Activated CD4-positive, alpha-beta T cell treated with anti-CD3 and anti-CD28 coated beads, Interleukin-2, amount 50 U/mL, for 1 hour (primary cell): ENCODE data around the gene STXBP1.
A peak's percentile ranks its signal among the peaks of the same experiment; 100 is the strongest.

Source experiments
- DNase-seq: peaks from one replicate; pipeline ENCODE4 v3.0.0-alpha.2; 2020

Gene STXBP1

GRCh38 chr9:127698386-127698785 is 86.3 kb downstream of the STXBP1 start:
- DNase-seq, result no peak

GRCh38 chr9:127698985-127699670 is 87.1 kb downstream of the STXBP1 start:
- DNase-seq, result peak; percentile 77

- no peak for DNase-seq
Measured at GRCh38 chr9:127700140-127700539, 88.1 kb downstream of the STXBP1 start.

DNA sequence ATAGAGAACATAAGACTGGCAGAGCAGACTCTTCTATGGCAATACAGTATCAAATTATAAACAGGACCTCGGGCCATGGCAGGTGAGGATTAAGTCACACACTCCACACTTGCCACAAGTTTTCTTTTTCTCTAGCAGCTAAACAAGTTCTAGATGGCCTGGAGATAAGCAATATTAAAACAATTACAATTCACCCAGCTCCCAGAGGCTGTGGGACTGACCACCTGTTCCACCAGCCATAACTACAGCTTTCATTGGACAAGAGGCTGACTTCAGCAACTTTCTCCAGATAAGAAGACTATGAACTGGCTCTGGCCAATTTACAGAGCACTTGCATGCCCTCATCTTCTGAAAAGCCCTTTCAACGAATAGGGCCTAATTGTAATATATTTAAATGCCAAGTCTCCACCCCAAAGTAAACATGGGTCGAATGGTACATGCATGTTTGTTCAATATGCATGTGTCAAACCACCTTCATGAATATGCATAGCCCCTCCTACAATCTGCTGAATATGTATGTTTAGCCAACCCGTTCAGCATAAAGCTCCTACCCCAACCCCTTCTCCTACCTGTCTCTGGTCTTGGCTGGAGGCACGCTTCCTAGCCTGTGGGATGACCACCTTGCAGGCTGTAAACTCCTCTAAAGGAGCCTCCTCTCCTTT is 88.6 kb downstream of the STXBP1 start:
- no peak for DNase-seq

DNA sequence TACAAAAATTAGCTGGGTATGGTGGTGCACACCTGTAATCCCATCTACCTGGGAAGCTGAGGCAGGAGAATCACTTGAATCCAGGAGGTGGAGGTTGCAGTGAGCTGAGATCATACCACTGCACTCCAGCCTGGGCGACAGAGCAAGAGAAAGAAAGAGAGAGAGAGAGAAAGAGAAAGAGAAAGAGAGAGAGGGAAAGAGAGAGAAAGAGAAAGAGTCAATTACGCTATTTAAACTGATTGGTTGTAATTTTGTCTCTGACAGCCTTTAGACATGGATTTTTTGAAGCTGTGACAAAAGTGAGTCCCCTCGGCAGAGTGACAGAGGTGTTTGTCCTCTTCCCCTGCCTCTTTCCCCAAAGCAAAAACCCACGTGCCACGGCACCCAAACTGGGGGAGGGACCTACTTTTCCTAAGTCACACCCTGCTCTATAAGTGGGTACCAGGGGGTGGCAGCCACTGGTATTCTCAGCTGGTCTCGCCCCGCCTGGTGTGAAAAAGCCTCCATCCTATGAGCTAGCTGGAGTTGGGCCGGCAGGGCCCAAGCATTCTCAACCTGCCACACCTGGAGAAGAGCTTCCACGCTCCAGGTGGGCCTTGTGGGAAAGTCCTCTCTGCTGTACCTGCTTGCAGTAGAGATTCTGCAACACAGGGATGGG is 91.3 kb downstream of the STXBP1 start:
- no peak for DNase-seq

GRCh38 chr9:127705577-127706379 is 93.7 kb downstream of the STXBP1 start:
- DNase-seq, result no peak

- DNase-seq, result no peak
Measured at GRCh38 chr9:127706836-127707241, 94.8 kb downstream of the STXBP1 start, which contains the start of gene CFAP157. Gene CFAP157, plus strand, starts transcription at chr9:127706988. Its CDS starts 44 bp downstream, at chr9:127707032.

DNA sequence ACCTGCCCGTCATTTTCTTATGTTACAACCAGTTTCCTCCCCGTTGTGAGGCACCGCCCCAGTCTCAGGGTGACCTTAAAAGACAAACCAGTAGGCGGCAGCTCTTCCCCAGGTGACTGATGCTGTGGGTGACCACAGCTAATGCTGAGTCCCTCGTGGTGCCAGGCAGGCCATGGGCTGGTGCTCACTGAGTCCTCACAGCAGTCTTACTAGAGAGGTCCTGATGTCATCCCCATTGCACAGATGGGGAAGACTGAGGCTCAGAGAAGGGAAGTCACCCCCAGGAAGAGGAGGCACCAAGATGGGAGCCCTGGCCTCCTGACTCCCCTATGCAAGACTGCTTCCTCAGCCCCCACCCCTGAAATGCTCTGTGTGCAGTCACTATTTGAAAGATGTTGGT is 95.7 kb downstream of the STXBP1 start:
- peak; percentile 40 for DNase-seq

DNA sequence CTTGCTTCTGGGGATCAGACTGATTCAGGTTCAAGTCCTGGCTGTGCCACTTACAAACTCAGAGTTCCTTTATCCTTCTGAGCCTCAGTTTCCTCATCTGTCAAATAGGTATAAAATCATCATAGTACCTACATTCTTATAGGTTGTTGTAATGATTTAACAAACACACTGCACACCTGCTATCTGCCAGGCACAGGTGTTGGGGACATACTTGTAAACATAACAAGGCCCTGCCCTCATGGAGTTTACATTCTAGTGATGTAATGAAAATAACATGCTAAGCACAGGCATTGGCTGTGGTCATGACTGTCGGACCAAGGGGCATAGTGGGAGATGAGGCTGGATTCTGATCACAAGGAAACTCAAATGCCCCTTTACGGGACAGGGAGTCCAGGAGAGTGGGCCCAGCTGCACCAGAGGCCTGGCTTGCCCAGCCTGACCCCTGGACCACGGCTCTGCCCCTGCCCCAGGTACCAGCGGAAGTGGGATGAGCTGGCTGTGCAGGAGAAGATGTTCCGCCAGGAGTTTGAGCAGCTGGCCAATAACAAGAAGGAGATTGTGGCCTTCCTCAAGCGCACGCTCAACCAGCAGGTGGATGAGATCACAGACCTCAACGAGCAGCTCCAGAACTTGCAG is 97.0 kb downstream of the STXBP1 start:
- no peak for DNase-seq

DNA sequence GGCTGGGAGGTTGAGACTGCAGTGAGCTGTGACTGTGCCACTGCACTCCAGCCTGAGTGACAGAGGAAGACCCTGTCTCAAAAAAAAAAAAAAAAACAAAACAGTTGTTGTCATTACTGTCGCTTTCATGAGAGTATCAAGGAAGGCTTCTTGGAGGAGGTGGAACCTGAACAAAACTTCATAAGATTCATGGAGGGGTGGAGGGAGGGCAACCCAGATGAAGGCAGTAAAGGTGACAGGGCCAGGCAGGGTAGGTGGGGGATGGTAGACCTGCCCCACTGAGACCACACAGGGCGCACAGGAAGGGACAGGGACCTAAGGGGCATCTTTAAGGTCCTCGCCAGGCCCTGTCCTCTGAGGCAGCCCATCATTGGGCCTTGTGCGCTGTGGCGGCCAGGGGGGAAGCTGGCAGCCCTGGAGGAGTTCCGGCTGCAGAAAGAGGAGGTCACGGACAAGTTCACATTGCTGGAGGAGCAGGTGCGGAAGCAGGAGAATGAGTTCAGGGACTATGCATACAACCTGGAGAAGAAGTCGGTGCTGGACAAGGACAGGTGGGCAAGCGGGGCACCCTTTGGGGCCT is 98.2 kb downstream of the STXBP1 start:
- DNase-seq, result no peak

DNA sequence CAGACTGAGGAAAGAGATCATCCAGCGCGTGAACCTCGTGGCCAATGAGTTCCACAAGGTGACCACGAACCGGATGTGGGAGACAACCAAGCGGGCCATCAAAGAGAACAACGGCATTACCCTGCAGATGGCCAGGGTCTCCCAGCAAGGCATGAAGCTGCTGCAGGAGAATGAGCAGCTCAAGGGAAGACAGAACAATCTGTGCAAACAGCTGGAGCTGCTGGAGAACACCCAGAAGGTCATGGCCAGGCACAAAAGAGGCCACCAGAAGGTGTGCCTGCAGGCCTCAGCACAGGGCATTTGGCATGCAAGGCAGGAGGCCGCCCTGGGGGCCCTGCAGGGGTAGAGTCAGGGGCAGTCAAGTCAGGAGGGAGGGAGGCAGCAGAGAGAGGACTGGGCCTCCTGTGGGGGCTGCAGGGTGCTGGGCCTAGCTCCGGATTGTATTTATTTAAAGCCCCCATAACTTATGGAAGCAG is 99.2 kb downstream of the STXBP1 start:
- no peak for DNase-seq

DNA sequence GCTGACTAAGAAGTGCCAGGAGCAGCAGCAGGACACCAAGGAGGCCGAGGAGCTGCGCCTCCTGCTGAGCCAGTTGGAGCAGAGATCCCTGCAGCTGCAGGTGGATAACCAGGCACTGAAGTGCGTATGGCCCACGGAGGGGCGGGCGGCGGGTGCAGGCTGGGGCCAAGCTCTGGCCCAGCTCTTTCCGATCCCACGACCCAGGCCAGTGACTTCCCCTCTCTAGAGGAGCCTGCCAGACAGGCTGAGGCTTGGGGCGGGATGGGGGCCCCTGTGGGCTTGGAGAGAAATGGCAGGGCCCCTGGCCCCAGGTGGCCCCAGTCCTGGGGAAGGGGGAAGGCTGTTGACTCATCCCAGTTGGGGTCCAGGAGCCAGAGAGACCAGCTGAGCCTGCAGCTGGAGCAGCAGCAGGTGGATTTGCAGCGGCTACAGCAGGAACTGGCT is 99.8 kb downstream of the STXBP1 start:
- no peak for DNase-seq

GRCh38 chr9:127712371-127712770 is 100.3 kb downstream of the STXBP1 start:
- DNase-seq, result no peak

DNA sequence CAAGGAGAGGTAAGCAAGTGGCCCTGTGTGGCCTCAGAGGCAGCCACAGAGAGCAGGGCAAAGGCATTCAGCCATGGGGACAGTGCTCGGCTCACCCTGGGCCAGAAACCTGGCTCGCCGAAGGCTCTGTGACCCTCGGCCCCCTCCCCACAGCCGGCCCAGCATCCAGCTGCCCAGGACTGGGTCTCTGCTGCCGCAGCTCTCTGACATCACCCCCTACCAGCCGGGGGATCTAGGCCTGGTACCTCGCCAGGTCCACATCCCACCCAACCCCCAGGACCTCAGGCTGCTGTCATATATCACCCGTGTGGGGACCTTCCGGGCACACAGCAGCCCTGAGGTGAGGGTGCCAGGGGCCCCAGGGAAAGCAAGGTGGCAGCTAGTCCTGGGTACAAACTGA is 100.8 kb downstream of the STXBP1 start:
- no peak for DNase-seq

GRCh38 chr9:127714020-127714750 is 102.1 kb downstream of the STXBP1 start:
- DNase-seq, result no peak

- no peak for DNase-seq
Measured at GRCh38 chr9:127714951-127715469, 102.9 kb downstream of the STXBP1 start.

DNA sequence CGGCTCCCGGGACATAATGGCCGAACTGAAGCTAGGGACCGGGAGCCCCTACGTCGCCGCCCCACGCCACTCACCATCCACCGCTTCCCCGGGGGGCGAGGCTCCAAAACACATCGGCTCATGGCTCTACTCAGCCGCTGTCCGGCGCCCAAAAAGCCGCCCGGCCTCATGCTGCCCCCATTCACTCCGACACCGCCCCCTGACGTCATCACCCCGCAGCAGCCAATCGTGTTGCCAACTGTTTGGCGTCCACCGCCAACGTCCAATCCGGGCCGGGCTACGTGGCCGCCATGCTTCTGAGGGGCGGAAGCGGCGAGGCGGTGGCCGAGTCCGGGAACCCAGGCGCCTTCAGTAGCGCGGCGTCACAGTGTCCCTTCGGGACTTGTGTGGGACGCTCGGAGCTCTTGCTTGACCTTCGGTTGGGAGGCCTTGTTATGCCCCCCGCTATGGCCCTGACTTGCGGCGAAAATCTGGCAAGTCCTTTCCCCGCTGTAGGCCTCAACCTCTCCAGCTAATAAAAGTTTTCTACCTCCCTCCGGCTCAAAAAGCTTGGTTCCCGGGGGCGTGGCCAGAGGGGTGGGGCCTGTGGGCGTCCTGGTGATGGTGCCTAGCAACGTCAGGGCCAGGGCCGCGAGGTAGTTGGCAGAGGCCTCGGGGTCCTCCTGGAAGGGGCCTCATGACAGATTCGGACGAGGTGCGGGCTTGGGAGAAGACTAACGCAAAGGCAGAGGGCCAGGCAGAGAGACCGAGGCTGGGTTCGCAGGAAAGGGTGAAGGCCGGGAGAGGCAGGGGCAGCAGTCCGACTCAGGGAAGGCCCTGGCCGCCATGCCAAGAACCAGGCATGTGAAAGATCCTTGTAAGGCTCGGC is 103.6 kb downstream of the STXBP1 start, which contains the start of the genes PTRH1 and TTC16:
PTRH1 (minus strand) TSS at position 194 of the 868 bp plus-strand sequence; CDS start at position 170, 24 bp downstream.
TTC16 (plus strand) TSS at position 610 of the 868 bp plus-strand sequence; CDS start at position 677, 67 bp downstream.
- peak; percentile 97 for DNase-seq

- no peak for DNase-seq
Measured at GRCh38 chr9:127716412-127716811, 104.3 kb downstream of the STXBP1 start.

- DNase-seq, result no peak
Measured at GRCh38 chr9:127717766-127718165, 105.7 kb downstream of the STXBP1 start.
